WTC11 (cell line): ENCODE measurements around the gene MACROD2. TPM values are rescaled to one million over a fixed set of nuclear protein-coding genes. Genes with fewer than 3 reads are reported as not detected.

Source experiments
- ATAC-seq: fragments of 200-7000 bp; cut with Tn5 transposase; 2 replicates; pipeline ENCODE4 v1.10.0; 2021; ENCODE audit warnings: mild to moderate bottlenecking, moderate library complexity
- CTCF ChIA-PET: fragments of 300-600 bp; sonication (Branson Sonifier 250); formaldehyde crosslinking; loops from one replicate; lab custom pipeline; 2021; ENCODE audit warnings: antibody characterized with exemption; lab: Charles Lee
- POLR2A ChIA-PET: fragments of 350-600 bp; sonication (Branson Sonifier 250); formaldehyde crosslinking; loops from one replicate; lab custom pipeline; 2021; ENCODE audit warnings: antibody characterized with exemption; lab: Charles Lee
- DNase-seq: peaks from one replicate; pipeline ENCODE4 v3.0.0; 2021; ENCODE audit warnings: low spot score
- H3K27ac Mint-ChIP-seq: 2 replicates; pipeline ENCODE4 v1.8.0; 2021; ENCODE audit warnings: mixed read lengths
- H3K27me3 Mint-ChIP-seq: 2 replicates; pipeline ENCODE4 v1.8.0; 2021; ENCODE audit warnings: low read depth, mild to moderate bottlenecking, moderate library complexity, mixed read lengths
- H3K36me3 Mint-ChIP-seq: 2 replicates; pipeline ENCODE4 v1.8.0; 2021; ENCODE audit warnings: mixed read lengths
- H3K4me1 Mint-ChIP-seq: 2 replicates; pipeline ENCODE4 v1.8.0; 2022; ENCODE audit warnings: mixed read lengths
- H3K4me3 Mint-ChIP-seq: 2 replicates; pipeline ENCODE4 v1.8.0; 2021; ENCODE audit warnings: mild to moderate bottlenecking, moderate library complexity, mixed read lengths
- H3K9me3 Mint-ChIP-seq: 2 replicates; pipeline ENCODE4 v1.8.0; 2021; ENCODE audit warnings: mixed read lengths
- ATF1 ChIP-seq: sonication (generic); formaldehyde crosslinking; IDR thresholded peaks from 2 replicates; pipeline ENCODE4 v1.8.1; 2023; ENCODE audit warnings: mild to moderate bottlenecking, moderate library complexity, missing genetic modification reagents
- ATF6 ChIP-seq: sonication (generic); formaldehyde crosslinking; IDR thresholded peaks from 2 replicates; pipeline ENCODE4 v1.8.1; 2023; ENCODE audit warnings: mild to moderate bottlenecking, missing genetic modification reagents
- CBFB ChIP-seq: sonication (generic); formaldehyde crosslinking; IDR thresholded peaks from 2 replicates; pipeline ENCODE4 v1.8.1; 2022; ENCODE audit warnings: mild to moderate bottlenecking, low read depth, missing genetic modification reagents
- E2F1 ChIP-seq: sonication (generic); formaldehyde crosslinking; IDR thresholded peaks from 2 replicates; pipeline ENCODE4 v1.8.0; 2022; ENCODE audit warnings: mild to moderate bottlenecking, missing genetic modification reagents
- ESRRA ChIP-seq: sonication (generic); formaldehyde crosslinking; IDR thresholded peaks from 2 replicates; pipeline ENCODE4 v1.8.1; 2022; ENCODE audit warnings: mild to moderate bottlenecking, missing genetic modification reagents, borderline replicate concordance
- FOXK1 ChIP-seq: sonication (generic); formaldehyde crosslinking; IDR thresholded peaks from 2 replicates; pipeline ENCODE4 v1.8.0; 2022; ENCODE audit warnings: mild to moderate bottlenecking, moderate library complexity, missing genetic modification reagents
- GABPB1 ChIP-seq: sonication (generic); formaldehyde crosslinking; IDR thresholded peaks from 2 replicates; pipeline ENCODE4 v1.8.1; 2023; ENCODE audit warnings: mild to moderate bottlenecking, missing genetic modification reagents
- GRHL2 ChIP-seq: fragments of 250-450 bp; sonication (Bioruptor Pico); IDR thresholded peaks from 2 replicates; pipeline ENCODE4 v1.8.0; 2022; ENCODE audit warnings: mild to moderate bottlenecking, moderate library complexity; ENCODE audit not compliant: insufficient replicate concordance, severe bottlenecking
- IRF1 ChIP-seq: sonication (generic); formaldehyde crosslinking; IDR thresholded peaks from 2 replicates; pipeline ENCODE4 v1.8.0; 2023; ENCODE audit warnings: missing genetic modification reagents
- KAT7 ChIP-seq: sonication (generic); formaldehyde crosslinking; IDR thresholded peaks from 2 replicates; pipeline ENCODE4 v1.8.1; 2023; ENCODE audit warnings: missing genetic modification reagents, mild to moderate bottlenecking, borderline replicate concordance
- MAX ChIP-seq: sonication (generic); formaldehyde crosslinking; IDR thresholded peaks from 2 replicates; pipeline ENCODE4 v1.8.0; 2022; ENCODE audit warnings: mild to moderate bottlenecking, missing genetic modification reagents
- MLX ChIP-seq: sonication (generic); formaldehyde crosslinking; IDR thresholded peaks from 2 replicates; pipeline ENCODE4 v1.8.1; 2023; ENCODE audit warnings: mild to moderate bottlenecking, missing genetic modification reagents, moderate library complexity
- PREB ChIP-seq: sonication (generic); formaldehyde crosslinking; IDR thresholded peaks from 2 replicates; pipeline ENCODE4 v1.8.1; 2022; ENCODE audit warnings: mild to moderate bottlenecking, missing genetic modification reagents, moderate library complexity, borderline replicate concordance
- RORB ChIP-seq: fragments of 250-450 bp; sonication (Bioruptor Pico); IDR thresholded peaks from 2 replicates; pipeline ENCODE4 v1.9.0; 2021; ENCODE audit warnings: mild to moderate bottlenecking
- SMAD3 ChIP-seq: sonication (generic); formaldehyde crosslinking; IDR thresholded peaks from 2 replicates; pipeline ENCODE4 v1.8.0; 2022; ENCODE audit warnings: missing genetic modification reagents, mild to moderate bottlenecking, borderline replicate concordance
- SP1 ChIP-seq: sonication (generic); formaldehyde crosslinking; conservative IDR thresholded peaks from 2 replicates; pipeline ENCODE4 v1.8.1; 2022; ENCODE audit warnings: missing genetic modification reagents
- TEAD1 ChIP-seq: sonication (generic); formaldehyde crosslinking; IDR thresholded peaks from 2 replicates; pipeline ENCODE4 v1.8.0; 2022; ENCODE audit warnings: mild to moderate bottlenecking, missing genetic modification reagents
- USF1 ChIP-seq: sonication (generic); formaldehyde crosslinking; IDR thresholded peaks from 2 replicates; pipeline ENCODE4 v1.8.0; 2022; ENCODE audit warnings: mild to moderate bottlenecking, missing genetic modification reagents
- ZNF219 ChIP-seq: sonication (generic); formaldehyde crosslinking; IDR thresholded peaks from 2 replicates; pipeline ENCODE4 v1.8.0; 2023; ENCODE audit warnings: missing genetic modification reagents, mild to moderate bottlenecking, borderline replicate concordance
- ZNF263 ChIP-seq: sonication (generic); formaldehyde crosslinking; IDR thresholded peaks from 2 replicates; pipeline ENCODE4 v1.8.1; 2022; ENCODE audit warnings: low read depth, mild to moderate bottlenecking, moderate library complexity, missing genetic modification reagents
- ZNF281 ChIP-seq: sonication (generic); formaldehyde crosslinking; IDR thresholded peaks from 2 replicates; pipeline ENCODE4 v1.8.0; 2023; ENCODE audit warnings: mild to moderate bottlenecking, missing genetic modification reagents
- ZNF317 ChIP-seq: sonication (generic); formaldehyde crosslinking; IDR thresholded peaks from 2 replicates; pipeline ENCODE4 v1.8.1; 2023; ENCODE audit warnings: low read depth, mild to moderate bottlenecking, moderate library complexity, missing genetic modification reagents, borderline replicate concordance
- ZNF416 ChIP-seq: fragments of 250-450 bp; sonication (Bioruptor Pico); IDR thresholded peaks from 2 replicates; pipeline ENCODE4 v1.9.0; 2021; ENCODE audit warnings: mild to moderate bottlenecking, inconsistent platforms
- ZNF423 ChIP-seq: fragments of 250-450 bp; sonication (Bioruptor Pico); IDR thresholded peaks from 2 replicates; pipeline ENCODE4 v2.1.2; 2022; ENCODE audit warnings: mild to moderate bottlenecking, moderate library complexity
- ZNF425 ChIP-seq: fragments of 250-450 bp; sonication (Bioruptor Pico); conservative IDR thresholded peaks from 2 replicates; pipeline ENCODE4 v1.9.0; 2021; ENCODE audit warnings: mild to moderate bottlenecking
- ZNF671 ChIP-seq: fragments of 250-450 bp; sonication (Bioruptor Pico); IDR thresholded peaks from 2 replicates; pipeline ENCODE4 v1.8.0; 2021; ENCODE audit warnings: mild to moderate bottlenecking
- total RNA-seq: library from RNA; stranded (reverse); gene quantifications from 3 replicates; pipeline ENCODE4 v1.2.3, GENCODE V29; 2021

MACROD2 gene
- total RNA-seq, 1 experiment from 2014 or later = 4.1 TPM

- Mint-ChIP-seq H3K36me3 (no peaks in the 10 kb centered on the region), H3K27me3 (no peaks in the 10 kb centered on the region), H3K9me3 (no peaks in the 10 kb centered on the region), H3K27ac (no peak overlapping the region), H3K4me3 (no peak overlapping the region), H3K4me1 (peaks cover 6% of the 10 kb centered on the region)
- no peak for DNase-seq
- ChIA-PET CTCF (no interaction called here), POLR2A (no interaction called here)
- no peak for TF ChIP-seq ZNF281 (CRISPR knock-in tag)
- no peak for TF ChIP-seq ESRRA
- TF ChIP-seq PREB = no peak
- TF ChIP-seq GRHL2 = no peak
- TF ChIP-seq ATF6 (CRISPR knock-in tag) = no peak
- TF ChIP-seq SP1 = no peak
- no peak for TF ChIP-seq ZNF416 (CRISPR knock-in tag)
- no peak for TF ChIP-seq ZNF263 (CRISPR knock-in tag)
- no peak for TF ChIP-seq RORB
- TF ChIP-seq ZNF317 (CRISPR knock-in tag) = no peak
- TF ChIP-seq KAT7 (CRISPR knock-in tag) = no peak
- TF ChIP-seq TEAD1 (CRISPR knock-in tag) = no peak
- no peak for TF ChIP-seq SMAD3 (CRISPR knock-in tag)
- TF ChIP-seq E2F1 (CRISPR knock-in tag) = no peak
- TF ChIP-seq ATF1 (CRISPR knock-in tag) = no peak
- no peak for TF ChIP-seq GABPB1 (CRISPR knock-in tag)
- TF ChIP-seq MLX (CRISPR knock-in tag) = no peak
- no peak for TF ChIP-seq MAX (CRISPR knock-in tag)
- ATAC-seq = no peak
These were observed 451.1 kb downstream of the MACROD2 start for GRCh38 chr20:14446446-14446845.

GRCh38 chr20:14449323-14449722 is 454.0 kb downstream of the MACROD2 start:
- Mint-ChIP-seq H3K9me3 (no peaks in the 10 kb centered on the region), H3K27me3 (no peaks in the 10 kb centered on the region), H3K36me3 (no peaks in the 10 kb centered on the region), H3K4me1 (peaks cover 14% of the 10 kb centered on the region), H3K27ac (no peak overlapping the region), H3K4me3 (no peak overlapping the region)
- CTCF ChIA-PET = no interaction called here
- ATAC-seq (no peak), DNase-seq (no peak)
- POLR2A ChIA-PET = no interaction called here
- no peak for TF ChIP-seq USF1 (CRISPR knock-in tag)
- no peak for TF ChIP-seq CBFB (CRISPR knock-in tag)
- no peak for TF ChIP-seq ZNF263 (CRISPR knock-in tag)
- no peak for TF ChIP-seq IRF1
- TF ChIP-seq ZNF219 (CRISPR knock-in tag) = no peak
- no peak for TF ChIP-seq ZNF425 (CRISPR knock-in tag)
- TF ChIP-seq FOXK1 (CRISPR knock-in tag) = no peak
- TF ChIP-seq ZNF423 (CRISPR knock-in tag) = no peak
- TF ChIP-seq ZNF671 (CRISPR knock-in tag) = no peak
